Body of pancreas (tissue), 4 donors: ENCODE results near the gene MROH2B. TPM values are rescaled to one million over a fixed set of nuclear protein-coding genes. Genes with fewer than 3 reads are reported as not detected.

Experiments
- ATAC-seq: fragments of 150-250 bp; one replicate; pipeline ENCODE4 v1.9.1; 2016
- DNase-seq, 4 donors: peaks; one replicate each; pipeline ENCODE4 v3.0.0-alpha.2; 2019
- H3K27ac ChIP-seq, 4 donors: fragments of 200-600 bp; sonication (generic); 1 replicate in 3 of 4; 2 replicates in 1 of 4; pipeline versions ENCODE4 v1.5.1 to v1.6.1; 2016 to 2019; ENCODE audit warnings: mild to moderate bottlenecking in 1 of 4, mixed read lengths in 1 of 4, moderate library complexity in 1 of 4
- H3K27me3 ChIP-seq, 2 donors: fragments of 200-600 bp; sonication (generic); one replicate each; pipeline ENCODE4 v1.6.0; 2016; ENCODE audit warnings: mild to moderate bottlenecking in 1 of 2
- H3K36me3 ChIP-seq, 2 donors: fragments of 200-600 bp; sonication (generic); replicated peaks in 1 of 2; 2 replicates each; pipeline ENCODE4 v1.5.1; 2016; ENCODE audit warnings: low read depth in 2 of 2; ENCODE audit not compliant: insufficient read depth in 1 of 2
- H3K4me1 ChIP-seq: fragments of 200-600 bp; sonication (generic); one replicate; pipeline ENCODE4 v1.6.0; 2016
- H3K4me3 ChIP-seq, 2 donors: fragments of 200-600 bp; sonication (generic); 1 replicate in 1 of 2; 2 replicates in 1 of 2; pipeline ENCODE4 v1.5.1; 2016 to 2019
- H3K9me3 ChIP-seq, 3 donors: fragments of 200-600 bp; sonication (generic); 1 replicate in 2 of 3; 2 replicates in 1 of 3; pipeline ENCODE4 v1.5.1; 2016
- CTCF ChIP-seq, 7 experiments: fragments of 450-650 bp in 4 of 7; fragments of 200-600 bp in 3 of 7; sonication (generic) in 3 of 7; IDR thresholded peaks; one replicate each; pipeline ENCODE4 v1.5.1; 2016 to 2019; ENCODE audit warnings: antibody characterized with exemption in 7 of 7
- POLR2A ChIP-seq, 3 donors: fragments of 450-650 bp; IDR thresholded peaks; one replicate each; pipeline ENCODE4 v1.6.1; 2016; ENCODE audit warnings: antibody characterized with exemption in 3 of 3, mild to moderate bottlenecking in 2 of 3
- WGBS, 2 donors: methylation state at CpG; one replicate each; pipeline ENCODE4 v1.1.5; 2017; 5-methylcytosine and 5-hydroxymethylcytosine counted together
- intact Hi-C: fragments of 100-400 bp; cut with DNase I; formaldehyde crosslinking; loops from one replicate; pipeline ENCODE4 v1.15.1; 2023
- small RNA-seq: library from RNA; depleted of rRNA; stranded (forward); fragments of <200 nt; gene quantifications from one replicate; pipeline ENCODE3, GENCODE V24; 2016
- total RNA-seq, 2 donors: library from RNA; depleted of rRNA; stranded (reverse); fragments of >200 nt; gene quantifications; one replicate each; pipeline ENCODE4 v1.1.0, GENCODE V29; 2016

The MROH2B gene
- total RNA-seq, 2 donors from 2014 or later = not detected

DNA sequence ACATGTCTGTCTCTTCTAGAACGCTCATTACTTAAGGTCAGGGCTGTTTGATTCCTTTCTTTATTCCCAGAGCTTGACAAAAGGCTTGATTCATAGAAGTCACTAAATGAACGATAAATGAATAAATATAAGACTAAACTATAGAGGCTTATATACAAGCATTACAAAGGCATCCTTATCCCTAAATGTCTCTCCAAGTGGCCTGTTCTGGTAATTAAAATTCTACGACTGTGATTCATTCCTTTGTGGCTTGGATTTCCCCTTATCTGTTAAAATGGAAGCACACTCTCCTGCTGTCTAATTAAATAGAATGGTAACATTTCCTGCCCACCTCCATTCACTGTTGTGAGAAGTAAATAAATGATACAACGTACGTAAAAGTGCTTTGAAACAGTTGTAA lies 112.3 kb downstream of the MROH2B start:
- TF ChIP-seq CTCF (IDR thresholded peaks at IDR 0.05) = no peak
- no peak for TF ChIP-seq POLR2A (IDR thresholded peaks at IDR 0.05)
- ATAC-seq = no peak

GRCh38 chr5:40957048-40957447 lies 114.1 kb downstream of the MROH2B start:
- ATAC-seq (no peak), DNase-seq (no peak)
- Histone ChIP-seq H3K4me1 (no peaks in the 10 kb centered on the region), H3K9me3 (peaks cover 0 to 6% (median 0%) of the 10 kb centered on the region in 3 donors), H3K27ac (no peak overlapping the region), H3K36me3 (no peaks in the 10 kb centered on the region), H3K4me3 (no peak overlapping the region), H3K27me3 (no peaks in the 10 kb centered on the region)
- WGBS, 2 donors = 67 to 75% methylated on average over 3 of the region's 3 CpGs
- intact Hi-C loops = no loop called here
- TF ChIP-seq CTCF (IDR thresholded peaks at IDR 0.05) (no peak), POLR2A (IDR thresholded peaks at IDR 0.05) (no peak)

More for the DNA sequence above, 112.3 kb downstream of the MROH2B start:
- DNase-seq = no peak
- intact Hi-C loops = no loop called here
- Histone ChIP-seq H3K36me3 (no peaks in the 10 kb centered on the region), H3K4me1 (no peaks in the 10 kb centered on the region), H3K4me3 (no peak overlapping the region), H3K9me3 (peaks cover 0 to 6% (median 0%) of the 10 kb centered on the region in 3 donors), H3K27me3 (no peaks in the 10 kb centered on the region), H3K27ac (no peak overlapping the region)
- WGBS, 2 donors = 80 to 87% methylated on average over 5 of the region's 5 CpGs

- Histone ChIP-seq H3K9me3 (peaks cover 0 to 6% (median 0%) of the 10 kb centered on the region in 3 donors), H3K36me3 (no peaks in the 10 kb centered on the region), H3K27ac (no peak overlapping the region), H3K4me1 (no peaks in the 10 kb centered on the region), H3K4me3 (no peak overlapping the region), H3K27me3 (no peaks in the 10 kb centered on the region)
- WGBS, 2 donors = 69 to 75% methylated on average over 5 of the region's 5 CpGs
- DNase-seq = no peak
- ATAC-seq = no peak
- TF ChIP-seq POLR2A (IDR thresholded peaks at IDR 0.05) (no peak), CTCF (IDR thresholded peaks at IDR 0.05) (no peak)
- intact Hi-C loops = no loop called here
Observed at GRCh38 chr5:40955313-40955712, 115.8 kb downstream of the MROH2B start.

Small RNA genes lying within 50 kb of the gene (small RNA-seq; reads per million reads assigned to genes)
- not detected for gene AC114967.1

Other genes with a start within 250 kb of the MROH2B start
- gene RPL37, start 236.1 kb downstream of the MROH2B start, total RNA-seq = 100 to 1,000 TPM; 126 to 256 TPM
- 1 to 10 TPM; 5.4 to 5.6 TPM for gene CARD6, start 230.0 kb downstream of the MROH2B start, total RNA-seq
- gene C7, start 161.8 kb downstream of the MROH2B start, total RNA-seq = 100 to 1,000 TPM; 288 to 392 TPM
- gene C6, start 142.2 kb upstream of the MROH2B start, total RNA-seq = 10 to 100 TPM; 40.7 to 50.8 TPM